HG03066 (cell line): ENCODE data around the gene HAO2.
"Not testable (repeated sequence)": the region's sequence is repeated elsewhere in the genome, so short reads cannot be mapped to it uniquely, and the experiment has no call there.

Experiments
- ATAC-seq: cut with Tn5 transposase; IDR thresholded peaks from one replicate; pipeline ENCODE4 v1.9.1; 2021; ENCODE audit warnings: low read depth; ENCODE audit not compliant: unreplicated experiment

The HAO2 gene

DNA sequence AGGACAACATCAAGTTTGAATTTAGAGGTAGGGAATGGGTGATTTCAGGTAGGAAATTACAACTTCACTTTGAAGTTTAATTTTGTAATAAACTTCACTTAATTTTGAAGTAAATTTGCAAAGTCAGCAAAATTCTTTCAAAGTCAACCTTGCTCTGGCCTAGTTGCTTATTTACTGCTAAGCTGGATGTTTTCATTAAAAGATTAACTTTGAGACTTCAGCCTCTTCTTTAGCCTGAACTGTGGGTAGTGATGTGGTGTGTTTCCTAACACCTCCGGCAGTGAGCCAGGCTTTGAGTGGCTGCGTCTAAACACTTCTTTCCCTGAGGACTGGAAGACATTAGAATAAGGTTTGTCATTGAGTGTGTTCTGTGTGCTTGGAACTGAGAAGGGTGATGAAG is at the start of gene HAO2:
Gene HAO2, plus strand, starts transcription at position 232 of the 400 bp plus-strand sequence. CDS start 12,301 bp downstream, outside the sequence.
- no peak for ATAC-seq

GRCh38 chr1:119320100-119320499 is 48.5 kb upstream of the HAO2 start:
- no peak for ATAC-seq

- no peak for ATAC-seq
These were observed 46.7 kb upstream of the HAO2 start for GRCh38 chr1:119321666-119322419.

DNA sequence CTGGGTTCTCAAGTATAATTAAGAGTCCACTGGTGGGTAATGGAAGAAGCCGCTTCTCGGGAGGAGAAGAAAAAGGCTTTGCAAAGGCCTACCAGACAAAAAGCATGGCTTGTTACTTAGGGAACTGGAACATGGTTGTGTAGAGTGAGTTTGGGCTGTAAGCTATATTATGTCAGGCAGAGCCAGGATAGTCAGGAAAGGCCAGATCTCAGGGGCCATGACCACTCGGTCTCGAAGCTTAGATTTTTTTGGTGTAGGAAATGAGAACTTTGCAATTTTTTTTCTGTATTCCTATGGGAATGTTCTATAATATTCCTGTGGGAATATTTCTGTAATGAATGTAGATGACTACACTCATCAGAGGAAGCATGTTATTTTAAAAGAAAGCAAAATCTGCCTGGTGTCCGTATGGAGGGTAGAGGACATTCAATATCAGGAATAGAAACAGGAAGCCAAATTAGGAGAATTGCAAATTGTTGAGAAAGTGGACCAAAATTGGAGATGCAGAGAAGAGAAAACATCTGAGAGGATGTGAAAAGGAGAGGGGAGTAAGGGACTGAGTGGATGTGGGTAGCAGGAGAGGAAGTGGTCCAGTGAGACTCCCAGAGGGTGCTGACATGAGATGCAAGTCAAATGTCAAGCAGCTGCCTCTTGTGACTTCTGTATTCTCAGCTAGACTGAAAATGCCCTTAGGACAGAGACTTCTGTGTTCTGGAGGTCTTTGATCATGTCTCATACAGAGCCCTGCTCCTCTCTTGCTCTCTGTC is 45.2 kb upstream of the HAO2 start:
- peak; percentile 84 for ATAC-seq

GRCh38 chr1:119324198-119324597 is 44.4 kb upstream of the HAO2 start:
- ATAC-seq, result peak; percentile 26

GRCh38 chr1:119326251-119326650 is 42.3 kb upstream of the HAO2 start:
- no peak for ATAC-seq

GRCh38 chr1:119327094-119327449 is 41.5 kb upstream of the HAO2 start:
- ATAC-seq, result no peak

DNA sequence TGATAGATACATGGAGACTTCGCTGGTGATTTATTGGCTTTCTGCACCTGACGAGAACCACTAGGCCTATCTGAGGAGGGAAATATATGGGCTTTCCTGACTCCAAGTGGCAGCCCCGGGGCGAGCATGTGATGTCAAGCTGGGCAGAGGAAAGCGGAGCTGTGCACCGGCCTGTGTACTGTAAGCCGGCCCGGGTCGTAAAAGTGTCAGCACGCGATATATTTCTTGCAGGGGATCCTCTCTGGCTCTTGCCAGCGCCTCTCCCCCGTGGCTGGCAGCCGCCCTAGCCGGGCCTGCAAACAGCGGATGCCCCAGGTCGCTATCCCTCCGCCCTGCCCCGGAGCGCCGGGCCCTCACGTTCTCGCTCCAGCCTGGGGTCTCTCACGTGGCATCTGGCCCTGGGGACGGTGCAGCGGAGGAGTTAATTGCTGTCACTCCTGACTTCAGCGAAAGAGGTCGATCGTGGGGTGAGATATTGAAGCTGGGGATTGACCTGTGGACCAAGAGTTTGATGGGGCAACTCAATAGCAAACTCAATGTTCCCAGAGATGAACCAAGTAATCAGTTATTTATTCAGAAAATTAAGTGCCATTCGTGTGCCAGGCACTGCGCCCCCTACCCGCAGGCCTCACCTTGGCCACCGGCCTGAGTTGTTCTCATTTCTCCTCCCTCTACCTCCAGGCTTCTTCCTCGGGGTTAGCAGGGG is 41.0 kb upstream of the HAO2 start:
- no peak for ATAC-seq

DNA sequence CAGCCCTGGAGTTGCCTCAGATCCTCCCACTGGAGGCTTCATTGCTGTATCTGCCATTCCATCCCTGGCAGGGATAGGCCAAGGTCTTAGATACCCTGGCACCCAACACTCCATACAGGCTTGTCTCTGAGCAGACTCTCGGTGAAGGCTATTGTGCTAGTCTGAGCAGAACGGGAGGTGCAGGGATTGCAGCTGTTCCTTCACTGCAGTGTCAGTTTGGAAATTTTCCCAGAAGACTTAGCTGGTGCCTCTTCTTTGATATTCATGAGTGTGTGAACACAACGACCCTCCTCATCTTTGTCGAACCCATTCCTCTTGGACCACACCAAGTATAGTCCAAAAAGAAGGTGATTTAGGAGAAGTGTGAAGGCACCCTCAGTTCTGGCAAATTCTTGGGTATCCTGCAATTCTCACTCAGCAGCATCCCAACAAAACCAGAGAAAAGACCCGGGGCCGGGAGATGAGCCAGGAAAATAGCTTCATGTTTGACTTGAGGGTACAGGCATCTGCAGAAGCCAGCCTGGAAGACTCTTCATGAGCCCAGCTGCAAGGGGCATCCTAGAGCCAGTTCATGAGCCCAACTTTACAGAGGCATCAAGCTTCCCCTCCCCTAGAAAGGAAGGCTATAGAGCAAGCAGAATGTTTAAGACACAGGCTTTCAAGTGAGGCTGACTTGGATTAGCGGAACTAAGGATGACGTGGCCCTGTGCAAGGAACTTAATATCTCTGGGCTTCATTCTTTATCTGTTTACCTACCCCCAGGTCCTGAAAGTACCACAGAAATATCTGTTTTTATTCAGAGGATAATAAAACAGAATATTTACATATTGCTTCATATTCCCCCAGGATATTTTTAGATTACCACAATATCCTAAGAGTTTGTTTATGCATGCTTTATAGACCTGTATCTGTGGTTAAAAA is 38.8 kb upstream of the HAO2 start:
- no peak for ATAC-seq

DNA sequence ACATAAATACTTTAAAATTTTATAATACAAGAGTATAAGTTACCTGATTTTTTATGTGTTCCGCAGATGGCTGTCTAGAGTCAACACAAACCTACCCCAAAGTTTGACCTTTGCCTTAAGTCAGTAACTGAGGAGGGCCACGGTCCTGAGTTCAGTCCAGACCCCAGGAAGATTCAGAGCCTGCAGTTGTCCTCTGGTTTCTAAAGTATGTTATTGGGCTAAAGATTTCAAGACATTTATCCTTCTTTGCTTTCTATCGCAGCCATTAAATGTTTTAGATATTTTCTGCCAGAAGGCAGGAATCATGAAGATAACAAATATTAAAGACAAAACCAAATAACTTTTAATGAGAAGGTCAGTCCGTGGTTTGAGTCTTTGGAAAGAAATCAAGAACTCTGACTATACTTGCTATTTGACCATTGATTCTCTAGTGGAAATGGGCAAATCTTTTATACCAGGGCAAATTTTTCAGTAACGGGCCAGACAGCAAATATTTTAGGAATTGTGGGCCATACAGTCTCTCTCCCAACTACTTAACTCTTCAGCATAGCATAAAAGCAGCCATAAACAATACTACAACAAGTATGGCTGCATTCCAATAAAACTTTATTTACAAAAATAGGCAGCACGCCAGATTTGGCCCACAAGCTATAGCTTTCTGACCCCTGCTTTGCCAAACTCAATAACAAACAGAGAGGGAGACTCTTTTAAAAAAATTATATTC is 38.0 kb upstream of the HAO2 start:
- no peak for ATAC-seq

DNA sequence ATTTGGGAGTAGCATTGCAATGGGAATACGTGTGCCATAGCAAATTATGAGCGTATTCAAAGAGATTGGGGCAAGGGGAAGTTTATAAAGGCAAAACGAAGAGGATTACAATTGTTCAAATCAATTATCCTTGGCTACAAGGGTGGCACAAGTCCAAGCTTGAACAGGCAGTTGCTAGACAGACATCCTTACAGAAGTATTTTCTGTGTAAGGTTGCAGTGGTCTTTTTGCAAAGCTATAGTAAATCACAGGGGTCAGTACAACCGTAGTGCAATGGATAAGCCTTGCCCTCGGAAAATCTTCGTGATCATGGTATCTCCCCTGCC is 37.4 kb upstream of the HAO2 start:
- no peak for ATAC-seq

GRCh38 chr1:119331915-119332314 is 36.7 kb upstream of the HAO2 start:
- no peak for ATAC-seq

DNA sequence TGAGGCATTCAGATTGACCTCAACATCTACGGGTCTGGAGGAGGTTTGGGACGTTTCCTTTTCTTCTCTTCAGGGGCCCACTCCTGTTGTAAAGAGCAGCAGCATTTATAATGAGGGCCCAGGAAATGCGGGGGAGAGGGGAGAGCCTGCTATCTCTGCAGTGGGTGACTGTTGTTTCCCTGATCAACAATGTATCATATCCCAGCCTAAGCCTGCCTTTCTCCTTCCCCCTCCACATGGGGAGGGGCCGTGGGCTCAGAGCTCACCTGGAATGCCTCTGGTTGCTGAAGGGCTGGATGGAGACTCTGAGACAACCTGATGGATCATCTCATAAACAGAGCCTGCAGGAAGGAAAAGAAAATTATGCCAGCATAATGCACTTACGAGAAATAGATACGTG is 36.0 kb upstream of the HAO2 start:
- ATAC-seq, result no peak

GRCh38 chr1:119333163-119333896 is 35.3 kb upstream of the HAO2 start:
- ATAC-seq, result no peak

DNA sequence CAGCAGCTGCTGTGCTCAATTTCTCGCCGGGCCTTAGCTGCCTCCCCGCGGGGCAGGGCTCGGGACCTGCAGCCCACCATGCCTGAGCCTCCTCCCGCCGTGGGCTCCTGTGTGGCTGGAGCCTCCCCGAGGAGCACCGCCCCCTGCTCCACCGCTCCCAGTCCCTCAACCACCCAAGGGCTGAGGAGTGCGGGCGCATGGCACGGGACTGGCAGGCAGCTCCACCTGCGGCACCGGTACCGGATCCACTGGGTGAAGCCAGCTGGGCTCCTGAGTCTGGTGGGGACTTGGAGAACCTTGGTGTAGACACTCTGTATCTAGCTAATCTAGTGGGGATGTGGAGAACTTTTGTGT is 34.7 kb upstream of the HAO2 start:
- not testable (repeated sequence) for ATAC-seq

- no peak for ATAC-seq
These were observed 31.7 kb upstream of the HAO2 start for GRCh38 chr1:119336848-119337247.

DNA sequence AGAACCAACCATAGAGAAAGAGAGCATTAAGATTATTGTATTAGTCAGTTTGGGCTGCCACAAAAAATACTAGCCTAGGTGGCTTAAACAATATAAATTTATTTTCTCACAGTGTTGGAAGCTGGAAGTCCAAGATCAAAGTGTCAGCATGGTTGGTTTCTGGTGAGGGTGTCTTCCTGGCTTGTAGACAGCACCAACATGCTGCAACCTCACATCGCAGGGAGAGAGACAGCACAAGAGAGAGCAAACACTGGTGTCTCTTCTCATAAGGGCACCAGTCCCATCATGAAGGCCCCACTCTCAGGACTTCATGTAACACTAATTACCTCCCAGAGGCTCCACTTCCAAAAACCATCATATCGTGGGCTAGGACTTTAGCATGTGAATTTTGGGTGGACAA is 30.6 kb upstream of the HAO2 start:
- ATAC-seq, result no peak

DNA sequence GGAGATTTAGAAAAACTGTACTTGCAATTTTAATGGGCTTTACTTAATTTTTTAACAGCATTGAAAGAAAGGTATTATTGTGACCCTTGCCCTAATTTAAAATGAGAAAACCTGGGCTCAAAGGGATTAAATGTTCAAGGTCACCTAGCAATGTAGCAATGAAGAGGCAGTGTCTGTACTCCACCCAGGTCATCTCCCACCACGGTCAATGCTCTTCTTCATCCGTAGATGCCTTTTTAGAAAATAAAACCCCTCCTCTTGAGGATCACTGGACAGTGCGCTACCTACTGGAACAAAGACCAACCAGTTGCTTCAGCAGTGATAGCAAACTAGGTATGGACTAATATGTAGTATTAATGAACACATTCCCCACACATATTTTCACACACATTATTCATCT is 29.8 kb upstream of the HAO2 start:
- ATAC-seq, result no peak

GRCh38 chr1:119340861-119341261 is 27.7 kb upstream of the HAO2 start:
- ATAC-seq, result no peak
